ENCODE data around the gene ADAMTSL1.

- TF ChIP-seq CTCF (IDR thresholded peaks at IDR 0.05) (no peak), ZFX (IDR thresholded peaks at IDR 0.05; ENCODE audit: borderline replicate concordance) (no peak)
Observed at GRCh38 chr9:18617759-18618158, 143.8 kb downstream of the ADAMTSL1 start.

Data from 22Rv1 (cell line).